Uterus (tissue), 2 donors: ENCODE measurements around the gene CDH7.

Experiments used
- CTCF ChIP-seq, 4 experiments: fragments of 200-600 bp in 2 of 4; fragments of 450-650 bp in 2 of 4; sonication (generic) in 2 of 4; IDR thresholded peaks; one replicate each; pipeline ENCODE4 v1.5.1; 2016 to 2019; ENCODE audit warnings: antibody characterized with exemption in 4 of 4, mild to moderate bottlenecking in 2 of 4, moderate library complexity in 1 of 4
- POLR2A ChIP-seq, 2 donors: fragments of 450-650 bp; IDR thresholded peaks; one replicate each; pipeline ENCODE4 v1.6.1; 2016; ENCODE audit warnings: antibody characterized with exemption in 2 of 2, mild to moderate bottlenecking in 1 of 2, moderate library complexity in 1 of 2

- no peak for TF ChIP-seq CTCF (IDR thresholded peaks at IDR 0.05)
- TF ChIP-seq POLR2A (IDR thresholded peaks at IDR 0.05) = no peak
Measured at GRCh38 chr18:65846107-65846506, 95.3 kb downstream of the CDH7 start.
